H1 (cell line): ENCODE results near the gene PLPPR2. TPM values are rescaled to one million over a fixed set of nuclear protein-coding genes. Genes with fewer than 3 reads are reported as not detected.

ENCODE experiments used
- ATF3 ChIP-seq: IDR thresholded peaks from 2 replicates; pipeline ENCODE4 v1.6.1; 2011; ENCODE audit warnings: low read depth, mild to moderate bottlenecking, low read length; ENCODE audit not compliant: insufficient read depth
- BCL11A ChIP-seq, 2 experiments: IDR thresholded peaks; one replicate each; pipeline ENCODE4 v1.6.1; 2011; ENCODE audit warnings: low read depth in 2 of 2, low read length in 2 of 2, mild to moderate bottlenecking in 2 of 2
- CEBPB ChIP-seq: IDR thresholded peaks from 2 replicates; pipeline ENCODE4 v1.6.1; 2012; ENCODE audit warnings: low read depth, low read length
- CTCF ChIP-seq, 3 experiments: IDR thresholded peaks; 1 replicate in 2 of 3; 2 replicates in 1 of 3; pipeline versions ENCODE4 v1.5.1 to v1.6.1; 2011; ENCODE audit warnings: low read length in 3 of 3, mild to moderate bottlenecking in 3 of 3, inconsistent platforms in 2 of 3, low read depth in 1 of 3, moderate library complexity in 1 of 3; ENCODE audit not compliant: insufficient read depth in 1 of 3; ENCODE audit errors: control extremely low read depth in 1 of 3
- EZH2 ChIP-seq: fragments of 200-600 bp; sonication (generic); IDR thresholded peaks from 2 replicates; pipeline ENCODE4 v1.7.1; 2012; ENCODE audit warnings: low read depth, mild to moderate bottlenecking, moderate library complexity, low read length, inconsistent platforms; ENCODE audit not compliant: severe bottlenecking
- KDM4A ChIP-seq: IDR thresholded peaks from one replicate; pipeline ENCODE4 v1.7.1; 2012; ENCODE audit warnings: low read depth, mild to moderate bottlenecking, moderate library complexity, low read length, inconsistent platforms; ENCODE audit not compliant: severe bottlenecking
- SAP30 ChIP-seq: fragments of 300-600 bp; sonication (generic); IDR thresholded peaks from 2 replicates; pipeline ENCODE4 v1.7.1; 2012; ENCODE audit warnings: low read length, moderate library complexity, mild to moderate bottlenecking, inconsistent platforms; ENCODE audit not compliant: insufficient read depth, insufficient replicate concordance
- SIN3A ChIP-seq, 2 experiments: IDR thresholded peaks in 1 of 2; conservative IDR thresholded peaks in 1 of 2; 2 replicates each; pipeline ENCODE4 v1.6.1; 2011 to 2012; ENCODE audit warnings: low read length in 2 of 2, improper control_type of control experiment in 1 of 2, low read depth in 1 of 2, mild to moderate bottlenecking in 1 of 2
- SIRT6 ChIP-seq: IDR thresholded peaks from one replicate; pipeline ENCODE4 v1.7.1; 2012; ENCODE audit warnings: low read length, inconsistent platforms
- SIX5 ChIP-seq: IDR thresholded peaks from 2 replicates; pipeline ENCODE4 v1.6.1; 2011; ENCODE audit warnings: mild to moderate bottlenecking, low read depth, low read length
- SP1 ChIP-seq: IDR thresholded peaks from 2 replicates; pipeline ENCODE4 v1.6.1; 2011; ENCODE audit warnings: low read depth, low read length
- SP4 ChIP-seq: IDR thresholded peaks from 2 replicates; pipeline ENCODE4 v1.6.1; 2012; ENCODE audit warnings: low read length, inconsistent platforms
- SUZ12 ChIP-seq: fragments of 200-600 bp; sonication (generic); IDR thresholded peaks from 2 replicates; pipeline ENCODE4 v1.6.1; 2012; ENCODE audit warnings: mild to moderate bottlenecking, inconsistent platforms, low read length, moderate library complexity, mixed read lengths
- TAF7 ChIP-seq: optimal IDR thresholded peaks from 2 replicates; pipeline ENCODE3; 2011; ENCODE audit warnings: low read depth, mild to moderate bottlenecking, inconsistent platforms, low read length, moderate library complexity, borderline replicate concordance
- TBP ChIP-seq: IDR thresholded peaks from 2 replicates; pipeline ENCODE4 v1.6.1; 2011; ENCODE audit warnings: low read depth, low read length, improper control_type of control experiment
- ZNF274 ChIP-seq: IDR thresholded peaks from 2 replicates; pipeline ENCODE4 v1.7.0; 2012; ENCODE audit warnings: low read length, borderline replicate concordance; ENCODE audit errors: extremely low read depth
- polyA plus RNA-seq, 7 experiments: library from polyadenylated mRNA; depleted of rRNA in 3 of 7; stranded (reverse) in 5 of 7; unstranded in 2 of 7; fragments of >200 nt in 5 of 7; fragments of 200-250 nt in 2 of 7; gene quantifications; 1 replicate in 5 of 7; 2 replicates in 1 of 7; 4 replicates in 1 of 7; pipeline versions ENCODE4 v1.2.1 to v1.2.3, GENCODE V29; 2011 to 2013; ENCODE audit warnings: missing spikeins in 2 of 7, mixed read lengths in 2 of 7
- total RNA-seq: library from RNA; stranded (reverse); fragmentation: NEBNext Ultra II Directional; extraction: Animal tissue kit (Norgen Biotek cat#: 25700); gene quantifications from 2 replicates; pipeline ENCODE4 v1.2.1, GENCODE V29; 2021

The PLPPR2 gene
- total and polyA plus RNA-seq, 2 of the 8 experiments (the other 6 are each of a cell fraction or from before 2014, with no cell fraction given) = 7.2 to 11.7 TPM

GRCh38 chr19:11339254-11340098 lies 15.8 kb upstream of the PLPPR2 start, which contains the start of gene RAB3D (continued):
- TF ChIP-seq TBP (peak; percentile 56; the same call in 1 of the 2 replicates), CTCF (IDR thresholded peaks at IDR 0.05; ENCODE audit: control extremely low read depth in 1 of 3, insufficient read depth in 1 of 3, low read depth in 1 of 3, low read length in 3 of 3) (no peak), CEBPB (no peak), SIRT6 (no peak), EZH2 (no peak), SIN3A (conservative IDR thresholded peaks at IDR 0.05 in 1 of 2, IDR thresholded peaks at IDR 0.05 in 1 of 2; ENCODE audit: low read depth in 1 of 2, low read length in 2 of 2) (0 out of 4 replicates have a peak, but pooled peaks of 1 of the 2 experiments have one; percentile 61), SUZ12 (no peak), SP1 (0 out of 2 replicates have a peak, but pooled peaks have one; percentile 44), TAF7 (no peak), SP4 (no peak), ATF3 (no peak), ZNF274 (no peak), BCL11A (IDR thresholded peaks at IDR 0.05; ENCODE audit: low read depth in 2 of 2, low read length in 2 of 2) (no peak), SAP30 (no peak), KDM4A (peak; percentile 72), SIX5 (no peak)
- TF ChIP-seq, all 59 proteins: peak for 7
